OCI-LY7 (cell line): ENCODE results near the gene ZFP14. TPM values are rescaled to one million over a fixed set of nuclear protein-coding genes. Genes with fewer than 3 reads are reported as not detected.

Experiments
- BruUV-seq: library from RNA; stranded (reverse); fragments of 400-500 nt; replicated peaks from 2 replicates; lab custom pipeline; 2021; lab: Mats Ljungman, UMichigan
- CTCF ChIA-PET: fragments of 300-600 bp; sonication (Branson Sonifier 250); formaldehyde crosslinking; loops from one replicate; lab custom pipeline; 2022; ENCODE audit warnings: antibody characterized with exemption; ENCODE audit not compliant: unreplicated experiment; lab: Charles Lee
- POLR2A ChIA-PET: fragments of 300-600 bp; sonication (Branson Sonifier 250); formaldehyde crosslinking; loops from one replicate; lab custom pipeline; 2022; ENCODE audit warnings: antibody characterized with exemption; lab: Charles Lee
- DNase-seq: peaks from one replicate; pipeline ENCODE4 v3.0.0-alpha.2; 2015; ENCODE audit warnings: low spot score
- H2AFZ ChIP-seq: fragments of 200-600 bp; sonication (generic), shearing (Covaris generic); 2 replicates; pipeline ENCODE4 v1.6.1; 2014; ENCODE audit warnings: mild to moderate bottlenecking, antibody characterized with exemption, low read length, moderate library complexity
- H3K27ac ChIP-seq: fragments of 200-600 bp; sonication (generic); 2 replicates; pipeline ENCODE4 v1.5.1; 2014; ENCODE audit warnings: mixed run types, low read depth, mild to moderate bottlenecking, moderate library complexity, low read length, inconsistent platforms; ENCODE audit not compliant: poor library complexity, severe bottlenecking
- H3K36me3 ChIP-seq: fragments of 200-600 bp; sonication (generic); 2 replicates; pipeline ENCODE4 v1.6.1; 2014; ENCODE audit warnings: mild to moderate bottlenecking, antibody characterized with exemption, low read length, moderate library complexity, mixed read lengths; ENCODE audit not compliant: insufficient read depth
- H3K4me1 ChIP-seq: fragments of 200-600 bp; sonication (generic); 2 replicates; pipeline ENCODE4 v1.5.1; 2014; ENCODE audit warnings: mild to moderate bottlenecking, low read length; ENCODE audit not compliant: insufficient read depth, poor library complexity, severe bottlenecking
- H3K4me2 ChIP-seq: fragments of 200-600 bp; sonication (generic); 2 replicates; pipeline ENCODE4 v1.6.1; 2014; ENCODE audit warnings: mild to moderate bottlenecking, low read length
- H3K4me3 ChIP-seq: fragments of 200-600 bp; sonication (generic); 2 replicates; pipeline ENCODE4 v1.5.1; 2014; ENCODE audit warnings: mild to moderate bottlenecking, low read depth, low read length; ENCODE audit not compliant: poor library complexity, severe bottlenecking
- H3K79me2 ChIP-seq: fragments of 200-600 bp; sonication (generic); 2 replicates; pipeline ENCODE4 v1.6.1; 2016; ENCODE audit warnings: low read depth, mild to moderate bottlenecking, low read length, moderate library complexity, mixed read lengths; ENCODE audit not compliant: insufficient read depth
- H3K9me2 ChIP-seq: fragments of 200-600 bp; sonication (generic); 2 replicates; pipeline ENCODE4 v1.6.1; 2016; ENCODE audit warnings: mild to moderate bottlenecking, low read length, mixed read lengths; ENCODE audit not compliant: insufficient read depth
- H3K9me3 ChIP-seq: fragments of 200-600 bp; sonication (generic); 2 replicates; pipeline ENCODE4 v1.6.1; 2014; ENCODE audit warnings: mild to moderate bottlenecking, mixed run types, low read length, mixed read lengths
- H4K20me1 ChIP-seq: fragments of 200-600 bp; sonication (generic); 2 replicates; pipeline ENCODE4 v1.6.1; 2014; ENCODE audit warnings: mild to moderate bottlenecking, antibody characterized with exemption, low read length, moderate library complexity, mixed read lengths; ENCODE audit not compliant: insufficient read depth
- EZH2phosphoT487 ChIP-seq: fragments of 200-600 bp; sonication (generic); IDR thresholded peaks from 2 replicates; pipeline ENCODE4 v1.6.1; 2018; ENCODE audit warnings: low read depth, borderline replicate concordance, mild to moderate bottlenecking, mixed run types, antibody characterized with exemption, low read length, moderate library complexity, mixed read lengths
- intact Hi-C: fragments of 100-400 bp; cut with micrococcal nuclease; formaldehyde crosslinking; loops from one replicate; pipeline ENCODE4 v1.10.0; 2022; ENCODE audit not compliant: unreplicated experiment
- total RNA-seq, 2 experiments: library from RNA; depleted of rRNA in 1 of 2; stranded (reverse); fragments of >200 nt in 1 of 2; shearing (Covaris generic) in 1 of 2; gene quantifications; 2 replicates each; pipeline ENCODE4 v1.2.3, GENCODE V29; 2014 to 2022
- TF ChIP-seq, protein P1 (sequence below): fragments of 200-600 bp; sonication (generic); conservative IDR thresholded peaks from 2 replicates; pipeline ENCODE4 v1.5.1; 2014; ENCODE audit warnings: mild to moderate bottlenecking, antibody characterized with exemption, low read length, moderate library complexity, mixed read lengths

Gene ZFP14
- total RNA-seq, 2 experiments from 2014 or later, result 5.2 to 6.2 TPM

DNA sequence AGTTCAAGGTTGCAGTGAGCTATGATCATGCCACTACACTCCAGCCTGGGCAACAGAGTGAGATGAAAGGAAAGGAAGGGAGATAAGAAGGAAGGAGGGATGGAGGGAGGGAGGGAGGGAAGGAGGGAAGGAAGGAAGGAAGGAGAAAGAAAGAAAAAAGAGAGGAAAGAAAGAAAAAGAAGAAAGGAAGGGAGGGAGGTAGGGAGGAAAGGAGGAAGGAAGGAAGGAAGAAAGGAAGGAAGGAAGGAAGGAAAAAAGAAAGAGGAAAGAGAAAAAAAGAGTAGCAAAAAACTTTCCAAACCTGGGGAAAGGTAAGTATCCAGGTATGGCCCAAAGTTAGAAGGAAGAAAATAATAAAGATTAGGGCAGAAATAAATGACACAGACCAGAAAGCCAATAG, 7.1 kb downstream of the ZFP14 start:
- DNase-seq, result no peak
- Histone ChIP-seq H3K4me1 (no peaks in the 10 kb centered on the region), H3K4me2 (no peak overlapping the region), H2AFZ (no peak overlapping the region), H3K9me2 (no peaks in the 10 kb centered on the region), H4K20me1 (no peaks in the 10 kb centered on the region), H3K4me3 (no peak overlapping the region), H3K36me3 (no peaks in the 10 kb centered on the region; the same call in 1 of the 2 replicates), H3K9me3 (no peaks in the 10 kb centered on the region), H3K27ac (no peak overlapping the region), H3K79me2 (no peaks in the 10 kb centered on the region)
- intact Hi-C loops, result no loop called here
- POLR2A ChIA-PET, result interaction anchor here (0.6 kb wide), 1 partner anchor 84 kb away, joined by 5 read pairs; no protein-coding TSS in a partner anchor
- CTCF ChIA-PET, result no interaction called here
- no TSS peak for BruUV-seq
- TF ChIP-seq EZH2phosphoT487, result no peak
- TF ChIP-seq, protein P1, sequence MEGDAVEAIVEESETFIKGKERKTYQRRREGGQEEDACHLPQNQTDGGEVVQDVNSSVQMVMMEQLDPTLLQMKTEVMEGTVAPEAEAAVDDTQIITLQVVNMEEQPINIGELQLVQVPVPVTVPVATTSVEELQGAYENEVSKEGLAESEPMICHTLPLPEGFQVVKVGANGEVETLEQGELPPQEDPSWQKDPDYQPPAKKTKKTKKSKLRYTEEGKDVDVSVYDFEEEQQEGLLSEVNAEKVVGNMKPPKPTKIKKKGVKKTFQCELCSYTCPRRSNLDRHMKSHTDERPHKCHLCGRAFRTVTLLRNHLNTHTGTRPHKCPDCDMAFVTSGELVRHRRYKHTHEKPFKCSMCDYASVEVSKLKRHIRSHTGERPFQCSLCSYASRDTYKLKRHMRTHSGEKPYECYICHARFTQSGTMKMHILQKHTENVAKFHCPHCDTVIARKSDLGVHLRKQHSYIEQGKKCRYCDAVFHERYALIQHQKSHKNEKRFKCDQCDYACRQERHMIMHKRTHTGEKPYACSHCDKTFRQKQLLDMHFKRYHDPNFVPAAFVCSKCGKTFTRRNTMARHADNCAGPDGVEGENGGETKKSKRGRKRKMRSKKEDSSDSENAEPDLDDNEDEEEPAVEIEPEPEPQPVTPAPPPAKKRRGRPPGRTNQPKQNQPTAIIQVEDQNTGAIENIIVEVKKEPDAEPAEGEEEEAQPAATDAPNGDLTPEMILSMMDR, result no peak

GRCh38 chr19:36363845-36364244, 15.2 kb downstream of the ZFP14 start:
- H3K4me3 ChIP-seq, result no peak overlapping the region
- H3K79me2 ChIP-seq, result no peaks in the 10 kb centered on the region
- no peaks in the 10 kb centered on the region for H3K9me2 ChIP-seq
- no peaks in the 10 kb centered on the region for H4K20me1 ChIP-seq
- ChIA-PET CTCF (no interaction called here), POLR2A (no interaction called here)
- TF ChIP-seq, protein P1, result no peak
- no peak for TF ChIP-seq EZH2phosphoT487
- no peaks in the 10 kb centered on the region for H3K4me1 ChIP-seq
- no TSS peak for BruUV-seq
- no peaks in the 10 kb centered on the region for H3K9me3 ChIP-seq
- no peak overlapping the region for H3K4me2 ChIP-seq
- DNase-seq, result no peak
- peaks cover 38% of the 10 kb centered on the region for H3K36me3 ChIP-seq
- intact Hi-C loops, result no loop called here
- H2AFZ ChIP-seq, result no peak overlapping the region
- no peak overlapping the region for H3K27ac ChIP-seq

- Histone ChIP-seq H2AFZ (no peak overlapping the region), H3K79me2 (no peaks in the 10 kb centered on the region), H3K4me1 (no peaks in the 10 kb centered on the region), H3K9me3 (peaks cover 42% of the 10 kb centered on the region), H3K27ac (no peak overlapping the region), H3K4me2 (no peak overlapping the region), H3K9me2 (no peaks in the 10 kb centered on the region), H4K20me1 (no peaks in the 10 kb centered on the region), H3K36me3 (peaks cover 10% of the 10 kb centered on the region; the same call in 1 of the 2 replicates), H3K4me3 (no peak overlapping the region)
- TF ChIP-seq EZH2phosphoT487, result no peak
- TF ChIP-seq, protein P1, result no peak
- CTCF ChIA-PET, result no interaction called here
- BruUV-seq, result no TSS peak
- intact Hi-C loops, result no loop called here
- no peak for DNase-seq
- POLR2A ChIA-PET, result no interaction called here
These were observed 38.1 kb downstream of the ZFP14 start for GRCh38 chr19:36340786-36341372.
